Aorta (tissue), 5 donors: ENCODE data around the gene CCL11. TPM values are rescaled to one million over a fixed set of nuclear protein-coding genes. Genes with fewer than 3 reads are reported as not detected.

Experiments
- ATAC-seq: fragments of 200-7000 bp; cut with Tn5 transposase; one replicate; pipeline ENCODE4 v1.9.1; 2022; ENCODE audit warnings: moderate library complexity; ENCODE audit not compliant: low FRiP score
- DNase-seq, 2 donors: peaks; one replicate each; pipeline ENCODE4 v3.0.0-alpha.2; 2020
- H3K27ac ChIP-seq, 2 donors: one replicate each; pipeline ENCODE4 v1.5.1; 2013; ENCODE audit warnings: low read length in 2 of 2, mild to moderate bottlenecking in 2 of 2, moderate library complexity in 2 of 2, control low read depth in 1 of 2, inconsistent platforms in 1 of 2, low read depth in 1 of 2
- H3K27me3 ChIP-seq, 2 donors: one replicate each; pipeline ENCODE4 v1.6.1; 2013; ENCODE audit warnings: control low read depth in 1 of 2, low read length in 1 of 2, mild to moderate bottlenecking in 1 of 2, moderate library complexity in 1 of 2; ENCODE audit not compliant: insufficient read depth in 2 of 2, control insufficient read depth in 1 of 2
- H3K36me3 ChIP-seq, 2 donors: one replicate each; pipeline ENCODE4 v1.6.1; 2013; ENCODE audit warnings: control low read depth in 1 of 2, low read length in 1 of 2, mild to moderate bottlenecking in 1 of 2; ENCODE audit not compliant: insufficient read depth in 2 of 2, control insufficient read depth in 1 of 2
- H3K4me1 ChIP-seq, 2 donors: one replicate each; pipeline ENCODE4 v1.6.1; 2013; ENCODE audit warnings: low read length in 2 of 2, control low read depth in 1 of 2, mild to moderate bottlenecking in 1 of 2, moderate library complexity in 1 of 2; ENCODE audit not compliant: insufficient read depth in 2 of 2, control insufficient read depth in 1 of 2
- H3K4me3 ChIP-seq, 2 donors: one replicate each; pipeline ENCODE4 v1.5.1; 2013; ENCODE audit warnings: low read length in 2 of 2, control low read depth in 1 of 2, mild to moderate bottlenecking in 1 of 2
- H3K9me3 ChIP-seq: one replicate; pipeline ENCODE4 v1.6.1; 2013; ENCODE audit warnings: mild to moderate bottlenecking, low read length; ENCODE audit not compliant: control insufficient read depth
- WGBS, 2 donors: extraction: QIAGEN DNeasy Blood & Tissue Kit; methylation state at CpG; one replicate each; pipeline ENCODE4 v1.1.7; 2013; 5-methylcytosine and 5-hydroxymethylcytosine counted together
- intact Hi-C, 2 donors: fragments of 100-400 bp; cut with DNase I; formaldehyde crosslinking; loops; one replicate each; pipeline versions ENCODE4 v1.14.2 to v1.15.0; 2022
- polyA plus RNA-seq, 2 donors: library from polyadenylated mRNA; stranded (reverse); fragments of 200-250 nt; gene quantifications; one replicate each; pipeline ENCODE4 v1.2.3, GENCODE V29; 2013
- total RNA-seq, 2 donors: library from RNA; stranded (reverse); fragmentation: NEBNext Ultra II Directional; extraction: Animal tissue kit (Norgen Biotek cat#: 25700); gene quantifications; one replicate each; pipeline ENCODE4 v1.2.1, GENCODE V29; 2021
- donor health status: healthy with polysubstance abuse.
- donor health status: Bipolar disorder and iron deficiency.
- donor health status: DM: no; HTN: no; CAD: no.
- donor health status: DM: no; HTN: no; CAD: no.
- donor health status: DM: yes; HTN: yes; CAD: no.

CCL11 gene
- total and polyA plus RNA-seq, 4 donors: not detected

GRCh38 chr17:34246881-34247280 is 38.7 kb upstream of the CCL11 start:
- Histone ChIP-seq H3K4me3 (no peak overlapping the region), H3K36me3 (no peaks in the 10 kb centered on the region), H3K27me3 (no peaks in the 10 kb centered on the region), H3K4me1 (peaks cover 14 to 24% of the 10 kb centered on the region in 2 donors), H3K9me3 (no peaks in the 10 kb centered on the region), H3K27ac (peak overlapping the region in 1 of 2 donors; percentile 38)
- DNase-seq (no peak), ATAC-seq (no peak)
- intact Hi-C loops: loop anchor here (5.0 kb wide), 2 partner anchors 45 to 60 kb away; no protein-coding TSS in a partner anchor
- WGBS, 2 donors: 83 to 93% methylated on average over 3 of the region's 3 CpGs

- Histone ChIP-seq H3K4me3 (no peak overlapping the region), H3K27ac (peak overlapping the region; percentile 91 to 97)
These were observed 37.0 kb upstream of the CCL11 start for GRCh38 chr17:34248511-34249024.

GRCh38 chr17:34249061-34249460 is 36.5 kb upstream of the CCL11 start:
- Histone ChIP-seq H3K9me3 (no peaks in the 10 kb centered on the region), H3K27ac (peak overlapping the region; percentile 91 to 97), H3K4me1 (peaks cover 16 to 38% of the 10 kb centered on the region in 2 donors), H3K36me3 (no peaks in the 10 kb centered on the region), H3K4me3 (no peak overlapping the region), H3K27me3 (no peaks in the 10 kb centered on the region)
- DNase-seq (no peak), ATAC-seq (no peak)
- intact Hi-C loops: loop anchor here (5.0 kb wide), 2 partner anchors 47 to 58 kb away; no protein-coding TSS in a partner anchor
- WGBS, 2 donors: 79 to 89% methylated on average over 1 of the region's 1 CpG

More at GRCh38 chr17:34248511-34249024, 37.0 kb upstream of the CCL11 start:
- no peak for DNase-seq
- Histone ChIP-seq H3K27me3 (no peaks in the 10 kb centered on the region), H3K4me1 (peaks cover 16 to 35% of the 10 kb centered on the region in 2 donors), H3K36me3 (no peaks in the 10 kb centered on the region), H3K9me3 (no peaks in the 10 kb centered on the region)
- 11 to 15% methylated on average over 6 of the region's 6 CpGs for WGBS, 2 donors
- ATAC-seq: peak; percentile 57
- intact Hi-C loops: loop anchor here (5.0 kb wide), 2 partner anchors 46 to 59 kb away; no protein-coding TSS in a partner anchor

- peak overlapping the region; percentile 91 to 97 for H3K27ac ChIP-seq
- WGBS, 2 donors: 6 to 7% methylated on average over 1 of the region's 1 CpG
- H3K4me3 ChIP-seq: no peak overlapping the region
- peak in 1 of 2 donors; percentile 78 for DNase-seq
- H3K27me3 ChIP-seq: no peaks in the 10 kb centered on the region
- no peaks in the 10 kb centered on the region for H3K9me3 ChIP-seq
- peaks cover 16 to 38% of the 10 kb centered on the region in 2 donors for H3K4me1 ChIP-seq
- no peaks in the 10 kb centered on the region for H3K36me3 ChIP-seq
- intact Hi-C loops: loop anchor here (5.0 kb wide), 2 partner anchors 47 to 58 kb away; no protein-coding TSS in a partner anchor
- no peak for ATAC-seq
These were observed 36.1 kb upstream of the CCL11 start for GRCh38 chr17:34249478-34249877.

GRCh38 chr17:34251186-34251585 is 34.4 kb upstream of the CCL11 start:
- Histone ChIP-seq H3K36me3 (no peaks in the 10 kb centered on the region), H3K27me3 (no peaks in the 10 kb centered on the region), H3K9me3 (no peaks in the 10 kb centered on the region), H3K4me3 (no peak overlapping the region), H3K27ac (peak overlapping the region in 1 of 2 donors; percentile 95), H3K4me1 (peaks cover 18 to 41% of the 10 kb centered on the region in 2 donors)
- WGBS, 2 donors: 88% methylated on average over 3 of the region's 3 CpGs
- intact Hi-C loops: loop anchor here in 1 of 2 donors (5.0 to 10.0 kb wide), 2 partner anchors 51 to 1426 kb away; no protein-coding TSS in a partner anchor
- no peak for DNase-seq
- no peak for ATAC-seq

- intact Hi-C loops: loop anchor here in 1 of 2 donors (5.0 to 10.0 kb wide), 2 partner anchors 50 to 1427 kb away; no protein-coding TSS in a partner anchor
- peak in 1 of 2 donors; percentile 64 for DNase-seq
- Histone ChIP-seq H3K27me3 (no peaks in the 10 kb centered on the region), H3K9me3 (no peaks in the 10 kb centered on the region), H3K4me3 (no peak overlapping the region), H3K36me3 (no peaks in the 10 kb centered on the region), H3K4me1 (peaks cover 18 to 41% of the 10 kb centered on the region in 2 donors), H3K27ac (peak overlapping the region in 1 of 2 donors; percentile 98)
- peak; percentile 0 for ATAC-seq
- 42 to 49% methylated on average over 5 of the region's 5 CpGs for WGBS, 2 donors
These were observed 33.5 kb upstream of the CCL11 start for GRCh38 chr17:34252095-34252443.

- Histone ChIP-seq H3K36me3 (no peaks in the 10 kb centered on the region), H3K9me3 (no peaks in the 10 kb centered on the region), H3K4me3 (no peak overlapping the region), H3K27me3 (no peaks in the 10 kb centered on the region), H3K4me1 (peaks cover 18 to 41% of the 10 kb centered on the region in 2 donors), H3K27ac (peak overlapping the region; percentile 95 to 98)
- peak; percentile 95 to 98 for DNase-seq
- intact Hi-C loops: loop anchor here in 1 of 2 donors (5.0 to 10.0 kb wide), 2 partner anchors 50 to 1428 kb away; no protein-coding TSS in a partner anchor
- ATAC-seq: peak; percentile 78
- WGBS, 2 donors: 1 to 2% methylated on average over 6 of the region's 6 CpGs
These were observed 33.0 kb upstream of the CCL11 start for GRCh38 chr17:34252444-34253138.

- DNase-seq: no peak
- intact Hi-C loops: loop anchor here in 1 of 2 donors (5.0 to 10.0 kb wide), 2 partner anchors 49 to 1428 kb away; no protein-coding TSS in a partner anchor
- no peak for ATAC-seq
- H3K9me3 ChIP-seq: no peaks in the 10 kb centered on the region
- no peaks in the 10 kb centered on the region for H3K36me3 ChIP-seq
- WGBS, 2 donors: 68 to 70% methylated on average over 3 of the region's 3 CpGs
- H3K27ac ChIP-seq: peak overlapping the region; percentile 95 to 98
- H3K27me3 ChIP-seq: no peaks in the 10 kb centered on the region
- peaks cover 18 to 41% of the 10 kb centered on the region in 2 donors for H3K4me1 ChIP-seq
- H3K4me3 ChIP-seq: no peak overlapping the region
These were observed 32.4 kb upstream of the CCL11 start for GRCh38 chr17:34253139-34253525.
